Upper lobe of left lung (tissue), 4 donors: Measurements from ENCODE around the gene DMD.

ENCODE experiments used
- CTCF ChIP-seq, 6 experiments: fragments of 450-650 bp in 4 of 6; fragments of 200-600 bp in 2 of 6; sonication (generic) in 2 of 6; IDR thresholded peaks; one replicate each; pipeline ENCODE4 v1.5.1; 2016 to 2019; ENCODE audit warnings: antibody characterized with exemption in 6 of 6
- EP300 ChIP-seq, 4 donors: sonication (generic); formaldehyde crosslinking; IDR thresholded peaks; one replicate each; pipeline ENCODE4 v1.5.1; 2017; ENCODE audit warnings: antibody characterized with exemption in 4 of 4, control low read depth in 2 of 4
- POLR2A ChIP-seq, 4 donors: fragments of 450-650 bp; IDR thresholded peaks; one replicate each; pipeline ENCODE4 v1.5.1; 2016 to 2017; ENCODE audit warnings: antibody characterized with exemption in 4 of 4, mild to moderate bottlenecking in 2 of 4
- POLR2AphosphoS5 ChIP-seq, 2 donors: sonication (generic); formaldehyde crosslinking; IDR thresholded peaks; one replicate each; pipeline ENCODE4 v1.5.1; 2017; ENCODE audit warnings: antibody characterized with exemption in 2 of 2

- TF ChIP-seq CTCF (IDR thresholded peaks at IDR 0.05): no peak
- TF ChIP-seq POLR2AphosphoS5 (IDR thresholded peaks at IDR 0.05): no peak
- TF ChIP-seq EP300 (IDR thresholded peaks at IDR 0.05): no peak
- no peak for TF ChIP-seq POLR2A (IDR thresholded peaks at IDR 0.05)
These were observed 1880.3 kb downstream of the DMD start for GRCh38 chrX:31331015-31331414.
